Retina (tissue), 1 donor: ENCODE results near the gene AKAP7.
"Not testable (repeated sequence)": the region's sequence is repeated elsewhere in the genome, so short reads cannot be mapped to it uniquely, and the experiment has no call there.

ENCODE experiments used
- DNase-seq: peaks from one replicate; pipeline ENCODE4 v3.0.0-alpha.2; 2016

Gene AKAP7

GRCh38 chr6:131305037-131305850 lies 170.0 kb downstream of the AKAP7 start:
- DNase-seq = no peak

GRCh38 chr6:131309437-131309836 lies 174.2 kb downstream of the AKAP7 start:
- no peak for DNase-seq

- DNase-seq = no peak
Measured at GRCh38 chr6:131314838-131315237, 179.6 kb downstream of the AKAP7 start.

- DNase-seq = no peak
Measured at GRCh38 chr6:131316654-131317053, 181.4 kb downstream of the AKAP7 start.

- no peak for DNase-seq
Measured at GRCh38 chr6:131317516-131317915, 182.2 kb downstream of the AKAP7 start.

GRCh38 chr6:131321589-131321988 lies 186.3 kb downstream of the AKAP7 start:
- DNase-seq = no peak

- DNase-seq = no peak
Measured at GRCh38 chr6:131322125-131322524, 186.9 kb downstream of the AKAP7 start.

- DNase-seq = not testable (repeated sequence)
Measured at GRCh38 chr6:131325669-131326068, 190.4 kb downstream of the AKAP7 start.

GRCh38 chr6:131328727-131329126 lies 193.5 kb downstream of the AKAP7 start:
- DNase-seq = not testable (repeated sequence)

- DNase-seq = no peak
Measured at GRCh38 chr6:131331151-131331550, 195.9 kb downstream of the AKAP7 start.

GRCh38 chr6:131331873-131332781 lies 196.9 kb downstream of the AKAP7 start:
- DNase-seq = no peak
